Measurements from ENCODE around the gene UBL3.

Gene UBL3

GRCh38 chr13:29850213-29850898 lies at the start of gene UBL3:
Gene UBL3, minus strand, starts transcription at chr13:29850617. Its CDS starts 1,079 bp downstream, at chr13:29849538.
- DNase-seq = peak; percentile 99

DNA sequence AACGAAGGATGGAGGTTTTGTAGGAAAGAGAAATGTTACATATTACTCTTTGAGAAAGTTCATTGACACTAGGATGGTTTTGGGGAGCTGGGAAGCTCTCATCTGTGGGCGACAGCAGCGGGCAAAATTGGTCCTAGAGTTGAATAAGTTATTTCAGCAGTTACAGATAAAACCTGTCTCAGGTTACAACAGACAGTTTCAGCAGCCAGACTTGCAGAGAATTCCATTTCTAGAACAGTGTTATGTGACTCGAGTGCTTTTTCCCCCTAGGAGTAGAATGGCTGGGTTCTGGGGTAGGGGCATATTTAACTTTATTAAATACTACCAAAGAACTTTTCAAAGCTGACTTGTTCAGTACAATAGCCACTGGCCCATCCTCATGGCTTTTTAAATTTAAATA lies 46.7 kb upstream of the UBL3 start:
- DNase-seq = no peak

DNA sequence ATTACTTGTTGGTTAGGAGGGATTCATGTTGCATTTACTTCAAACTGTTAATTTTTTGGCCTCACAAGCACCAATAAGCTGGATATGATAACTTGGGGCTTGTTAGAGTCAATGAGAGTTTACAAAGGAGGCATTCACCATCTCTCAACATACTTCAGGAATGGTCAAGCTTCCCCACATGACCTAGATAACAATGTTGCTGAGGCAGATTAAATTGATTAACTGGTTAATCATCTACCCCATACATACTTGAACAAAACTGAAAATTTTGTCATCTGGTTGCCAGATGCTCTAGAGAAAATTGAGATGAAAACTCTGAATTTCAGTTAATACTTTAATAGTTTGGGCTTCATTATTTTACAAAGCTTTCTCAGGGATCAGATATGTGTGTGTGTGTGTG lies 43.0 kb upstream of the UBL3 start:
- no peak for DNase-seq

DNA sequence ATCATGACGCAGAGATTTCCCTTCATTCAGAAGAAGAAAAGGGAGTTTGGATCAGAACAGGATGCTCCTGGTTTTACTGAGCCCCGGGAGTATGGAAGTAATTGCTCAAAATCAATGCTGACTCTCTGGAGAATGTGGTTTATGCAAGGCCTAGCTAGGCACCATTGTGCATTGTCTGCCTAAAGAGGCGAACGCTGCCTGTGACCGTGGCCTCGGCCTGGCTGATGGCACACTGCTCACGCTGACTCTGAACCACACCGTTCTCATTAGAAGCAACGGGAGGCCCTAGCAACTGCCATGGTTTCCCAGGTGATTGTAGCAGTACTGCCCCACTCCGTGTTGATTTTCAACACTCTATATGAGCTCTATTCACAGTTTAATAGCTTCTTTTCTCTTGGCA lies 41.7 kb upstream of the UBL3 start:
- DNase-seq = peak; percentile 98

DNA sequence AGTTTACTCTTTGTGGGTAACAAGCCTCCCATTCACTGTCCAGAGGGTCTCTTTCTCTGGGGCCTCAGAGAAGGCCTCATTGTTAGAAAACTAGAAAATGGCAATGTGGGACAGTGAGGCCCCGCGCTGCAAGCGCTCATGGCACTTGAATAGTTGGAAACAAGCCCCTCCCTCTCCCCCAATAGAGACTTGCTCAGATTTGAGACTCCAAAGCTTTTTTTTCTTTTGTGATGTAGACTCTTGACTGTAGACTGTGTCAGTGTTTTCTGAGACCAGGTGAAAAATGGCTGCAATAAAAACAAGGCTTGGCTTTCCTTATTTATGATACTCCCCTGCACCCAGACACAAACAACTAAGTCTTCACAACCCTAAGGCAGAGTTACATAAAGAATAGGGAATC lies 38.7 kb upstream of the UBL3 start:
- no peak for DNase-seq

- no peak for DNase-seq
These were observed 37.9 kb upstream of the UBL3 start for GRCh38 chr13:29888306-29888705.

- no peak for DNase-seq
These were observed 37.3 kb upstream of the UBL3 start for GRCh38 chr13:29887686-29888085.

- DNase-seq = no peak
These were observed 36.7 kb upstream of the UBL3 start for GRCh38 chr13:29887030-29887557.

GRCh38 chr13:29886446-29886845 lies 36.0 kb upstream of the UBL3 start:
- no peak for DNase-seq

DNA sequence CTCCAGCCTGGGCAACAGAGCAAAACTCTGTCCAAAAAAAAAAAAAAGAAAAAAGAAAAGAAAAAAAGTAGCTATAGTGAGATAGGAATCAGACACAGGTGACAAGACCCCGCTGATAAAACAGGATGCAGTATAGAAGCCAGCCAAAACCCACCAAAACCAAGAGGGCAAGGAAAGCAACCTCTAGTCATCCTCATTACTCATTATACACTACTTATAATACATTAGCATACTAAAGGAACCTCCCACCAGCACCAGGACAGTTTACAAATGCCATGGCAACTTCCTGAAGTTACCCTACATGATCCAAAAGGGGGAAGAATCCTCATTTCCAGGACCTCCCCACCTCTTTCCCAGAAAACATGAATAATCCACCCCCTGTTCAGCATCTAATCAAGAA lies 35.6 kb upstream of the UBL3 start:
- no peak for DNase-seq

DNA sequence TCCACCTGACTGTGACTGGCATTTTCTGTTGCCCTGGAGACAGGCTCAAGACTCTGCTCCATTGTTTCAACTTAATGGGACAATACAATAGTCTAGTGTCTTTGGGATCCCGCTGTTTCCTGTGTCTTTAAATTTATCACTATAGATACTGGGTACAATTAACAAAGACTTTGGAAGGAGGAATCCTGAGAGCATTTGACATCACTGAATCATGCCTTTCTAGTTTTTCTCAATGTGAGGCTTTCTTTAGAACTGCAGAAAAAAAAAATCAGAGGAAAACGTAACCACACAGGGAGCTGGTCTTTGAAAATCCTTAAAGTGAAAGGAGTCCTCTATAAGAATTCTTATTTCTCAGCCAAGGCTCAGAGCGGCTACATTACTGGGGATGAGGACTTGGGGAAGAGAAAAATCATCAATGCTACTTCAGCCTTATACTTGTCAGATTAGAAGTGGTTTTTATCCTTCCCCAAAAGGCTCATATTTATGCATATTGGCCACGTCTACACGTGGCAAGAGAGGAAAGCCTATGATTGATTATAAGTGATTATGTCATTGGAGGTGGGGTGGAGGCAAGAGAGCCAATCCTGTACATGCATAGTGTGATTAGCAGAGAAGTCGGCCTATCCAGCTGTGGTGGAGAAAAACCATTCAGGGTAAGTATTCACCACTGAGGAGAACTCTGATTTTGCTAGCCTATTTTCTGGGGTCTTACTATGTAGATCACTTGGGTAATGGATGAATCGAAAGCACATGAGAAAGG lies 34.4 kb upstream of the UBL3 start:
- DNase-seq = no peak

GRCh38 chr13:29883941-29884518 lies 33.6 kb upstream of the UBL3 start:
- DNase-seq = no peak

- DNase-seq = no peak
These were observed 31.7 kb upstream of the UBL3 start for GRCh38 chr13:29882076-29882475.

DNA sequence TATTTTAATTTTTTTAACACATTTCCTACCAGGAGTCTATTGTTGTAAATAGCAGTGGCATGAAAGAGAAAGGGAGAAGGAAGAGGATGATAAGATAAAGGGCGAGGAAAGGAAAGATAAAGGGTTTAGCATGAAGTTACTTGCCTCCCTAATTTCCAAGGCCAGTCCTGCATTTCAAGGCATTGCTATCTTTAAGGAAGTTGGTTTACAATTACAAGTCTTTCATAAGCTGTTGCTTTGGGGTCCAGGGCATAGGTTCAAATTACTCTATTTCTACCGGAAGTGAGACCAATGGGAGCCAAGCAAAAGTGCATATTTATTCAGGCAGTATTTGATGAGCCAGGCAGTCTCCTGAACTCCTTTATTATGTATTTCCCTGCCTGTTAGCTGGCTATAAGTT lies 27.7 kb upstream of the UBL3 start:
- DNase-seq = no peak

DNA sequence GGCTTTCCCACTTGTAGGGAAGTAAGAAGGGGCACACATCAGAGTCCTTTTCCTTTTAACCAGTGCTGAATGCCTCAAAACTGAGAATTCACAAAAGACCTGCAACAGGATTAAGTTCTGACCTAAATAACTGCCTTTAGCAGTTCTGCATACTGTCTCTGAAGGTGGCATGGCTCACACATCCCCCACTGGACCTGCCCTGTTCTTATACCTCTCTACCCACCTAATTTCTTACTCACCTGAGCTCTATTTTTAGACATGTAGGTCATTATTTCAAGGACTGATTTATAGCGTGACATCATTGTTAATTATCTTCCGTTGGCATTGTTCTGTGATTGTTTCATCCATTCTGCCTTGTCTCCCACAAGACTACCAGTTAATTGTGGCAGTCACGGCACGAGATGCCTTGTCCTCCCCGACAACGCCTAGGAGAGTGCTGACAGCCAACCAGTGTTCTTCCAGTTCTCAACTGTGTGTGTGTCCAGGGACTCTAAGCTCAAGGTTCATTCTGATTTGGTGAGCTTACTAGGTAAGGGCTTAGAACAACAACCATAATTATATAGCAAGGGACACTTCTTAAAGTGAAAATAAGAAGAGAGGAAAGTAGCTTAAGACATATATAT lies 27.1 kb upstream of the UBL3 start:
- DNase-seq = peak; percentile 87

DNA sequence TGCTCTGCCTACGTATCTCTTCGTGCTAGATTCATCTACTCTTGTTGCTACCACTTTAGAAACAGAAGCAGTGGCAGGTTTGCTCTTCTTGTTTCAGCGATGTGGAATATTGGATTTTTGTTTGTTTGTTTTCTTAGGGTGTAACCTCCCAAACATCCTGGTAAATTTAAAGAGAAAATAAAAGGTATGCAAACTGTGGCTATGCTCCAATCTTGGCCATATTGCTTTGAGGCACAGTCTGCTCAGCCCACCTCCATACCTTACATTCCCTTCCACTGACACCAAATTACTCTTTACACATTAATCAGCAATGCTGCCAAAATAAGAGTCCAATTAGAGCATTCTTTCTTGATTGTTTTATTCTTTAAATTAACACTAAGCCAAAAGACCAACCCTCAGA lies 25.2 kb upstream of the UBL3 start:
- no peak for DNase-seq

DNA sequence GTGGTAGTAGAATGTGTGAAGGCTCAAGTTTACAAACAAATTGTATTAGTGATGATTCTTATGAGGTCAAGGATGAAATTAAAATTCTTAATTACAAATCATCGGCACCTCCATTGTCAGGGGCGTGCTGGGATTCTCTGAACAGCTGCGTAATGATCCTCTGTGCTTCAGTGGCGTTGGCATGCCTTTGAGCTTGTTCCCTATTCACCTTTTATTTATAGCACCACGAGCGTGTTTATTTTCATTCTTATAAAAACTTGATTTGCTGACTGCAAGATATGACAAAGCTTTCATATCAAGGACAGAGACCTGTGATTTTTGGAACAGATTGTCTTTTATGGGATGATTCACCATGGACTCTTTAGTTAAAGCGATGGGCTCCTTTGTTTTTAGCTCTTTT lies 18.2 kb upstream of the UBL3 start:
- DNase-seq = no peak

DNA sequence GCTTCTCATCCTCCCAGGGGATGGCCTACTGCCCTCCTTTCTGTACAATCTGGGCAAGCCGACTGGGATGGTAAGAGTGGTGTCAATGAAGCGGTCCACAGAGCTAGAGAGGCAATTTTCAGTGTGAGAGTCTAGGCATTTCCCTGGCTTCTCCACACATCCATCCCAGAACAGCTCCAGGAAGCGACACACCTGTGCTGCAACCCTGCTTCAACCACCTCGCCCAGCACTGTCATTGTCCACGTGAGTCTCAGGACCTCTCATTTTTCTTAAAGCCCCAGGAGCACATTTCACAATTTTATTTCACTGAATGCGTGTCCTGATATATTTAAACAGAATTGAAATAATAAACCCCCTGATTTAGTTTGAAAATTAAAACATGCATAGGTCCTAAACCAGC lies 15.5 kb upstream of the UBL3 start:
- DNase-seq = no peak

DNA sequence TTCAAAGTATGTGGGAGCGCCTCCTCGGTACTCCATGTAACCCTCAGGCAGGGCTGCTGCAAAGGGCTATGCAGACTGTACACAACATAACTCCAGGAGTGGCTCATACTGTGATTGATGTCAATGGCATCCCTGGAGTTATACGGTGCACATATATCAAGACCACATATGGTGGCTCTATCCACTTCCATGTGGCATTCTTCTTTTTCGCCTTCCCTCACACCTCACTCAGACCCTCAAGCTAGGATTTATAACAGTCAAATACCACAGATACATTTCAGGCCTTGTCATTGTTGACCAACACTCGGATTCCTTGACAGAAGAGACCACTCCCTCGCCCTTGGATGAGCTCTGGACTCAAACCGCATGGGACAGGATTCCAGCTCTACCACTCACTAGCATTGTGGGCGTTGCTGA lies 11.3 kb upstream of the UBL3 start:
- no peak for DNase-seq

DNA sequence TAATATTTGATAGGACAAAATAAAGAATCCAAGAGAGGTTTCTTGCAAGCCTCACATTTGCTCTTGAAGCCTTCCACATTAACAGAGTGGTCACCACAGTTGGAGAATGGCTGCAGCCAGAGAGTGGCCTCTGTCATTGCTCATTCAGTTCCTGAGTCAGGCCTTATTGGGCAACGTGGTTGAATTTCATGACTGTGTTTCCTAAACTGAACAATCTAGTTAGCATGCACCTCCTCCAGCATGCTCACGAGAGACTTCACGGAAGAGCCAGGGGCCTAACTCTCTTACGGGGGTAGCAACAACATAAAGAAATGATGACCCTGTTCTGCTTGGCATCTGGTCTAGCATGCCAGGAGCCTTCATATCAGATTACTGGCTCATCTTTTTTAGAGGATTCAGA lies 9.6 kb upstream of the UBL3 start:
- DNase-seq = no peak

GRCh38 chr13:29858667-29859066 lies 8.2 kb upstream of the UBL3 start:
- no peak for DNase-seq

- no peak for DNase-seq
These were observed 7.8 kb upstream of the UBL3 start for GRCh38 chr13:29858231-29858630.

GRCh38 chr13:29857085-29857484 lies 6.7 kb upstream of the UBL3 start:
- DNase-seq = no peak

GRCh38 chr13:29856426-29856825 lies 6.0 kb upstream of the UBL3 start:
- no peak for DNase-seq

Measured in NCI-H748 treated with DMSO at 0.1 percent for 48 hours (cell line).